ENCODE measurements around the gene CPB2.

The CPB2 gene

GRCh38 chr13:46122304-46122703, 17.5 kb upstream of the CPB2 start:
- Histone ChIP-seq H4K20me1 (ENCODE audit: insufficient read depth, low read length) (0 out of 2 replicates have a peak, but pooled peaks cover 7% of the 10 kb centered on the region), H3K27me3 (ENCODE audit: insufficient read depth, low read length, poor library complexity) (no peaks in the 10 kb centered on the region), H3K4me2 (ENCODE audit: insufficient read depth, low read length) (no peak overlapping the region), H3K27ac (ENCODE audit: low read length) (no peak overlapping the region), H3K4me3 (ENCODE audit: low read depth in 1 of 2, low read length in 2 of 2) (no peak overlapping the region), H3K79me2 (ENCODE audit: insufficient read depth, low read length) (no peaks in the 10 kb centered on the region), H2AFZ (ENCODE audit: low read depth, low read length) (no peak overlapping the region), H3K36me3 (ENCODE audit: insufficient read depth, low read length) (peaks cover 15% of the 10 kb centered on the region), H3K4me1 (ENCODE audit: insufficient read depth, low read length) (no peaks in the 10 kb centered on the region), H3K9me3 (ENCODE audit: insufficient read depth, low read length, severe bottlenecking) (no peaks in the 10 kb centered on the region), H3K9ac (ENCODE audit: low read depth, low read length) (no peak overlapping the region)
- ATAC-seq (ENCODE audit: insufficient read depth, low read depth): no peak
- TF ChIP-seq CTCF (IDR thresholded peaks at IDR 0.05; ENCODE audit: borderline replicate concordance, extremely low read depth, low read length, poor library complexity, severe bottlenecking) (no peak), EZH2 (IDR thresholded peaks at IDR 0.05; ENCODE audit: borderline replicate concordance, low read depth, low read length, severe bottlenecking) (no peak)
- no peak for DNase-seq

GRCh38 chr13:46121597-46122163, 16.8 kb upstream of the CPB2 start:
- no peak overlapping the region for H3K9ac ChIP-seq (ENCODE audit: low read depth, low read length)
- H3K36me3 ChIP-seq (ENCODE audit: insufficient read depth, low read length): peaks cover 8% of the 10 kb centered on the region
- DNase-seq: no peak
- H3K4me2 ChIP-seq (ENCODE audit: insufficient read depth, low read length): no peak overlapping the region
- H2AFZ ChIP-seq (ENCODE audit: low read depth, low read length): no peak overlapping the region
- H3K27ac ChIP-seq (ENCODE audit: low read length): no peak overlapping the region
- no peaks in the 10 kb centered on the region for H3K4me1 ChIP-seq (ENCODE audit: insufficient read depth, low read length)
- TF ChIP-seq CTCF (IDR thresholded peaks at IDR 0.05; ENCODE audit: borderline replicate concordance, extremely low read depth, low read length, poor library complexity, severe bottlenecking) (no peak), EZH2 (IDR thresholded peaks at IDR 0.05; ENCODE audit: borderline replicate concordance, low read depth, low read length, severe bottlenecking) (no peak)
- 0 out of 2 replicates have a peak, but pooled peaks cover 7% of the 10 kb centered on the region for H4K20me1 ChIP-seq (ENCODE audit: insufficient read depth, low read length)
- H3K27me3 ChIP-seq (ENCODE audit: insufficient read depth, low read length, poor library complexity): no peaks in the 10 kb centered on the region
- no peaks in the 10 kb centered on the region for H3K9me3 ChIP-seq (ENCODE audit: insufficient read depth, low read length, severe bottlenecking)
- ATAC-seq (ENCODE audit: insufficient read depth, low read depth): no peak
- H3K4me3 ChIP-seq (ENCODE audit: low read depth in 1 of 2, low read length in 2 of 2): no peak overlapping the region
- no peaks in the 10 kb centered on the region for H3K79me2 ChIP-seq (ENCODE audit: insufficient read depth, low read length)

- H3K4me2 ChIP-seq (ENCODE audit: insufficient read depth, low read length): no peak overlapping the region
- H4K20me1 ChIP-seq (ENCODE audit: insufficient read depth, low read length): 0 out of 2 replicates have a peak, but pooled peaks cover 2% of the 10 kb centered on the region
- no peaks in the 10 kb centered on the region for H3K79me2 ChIP-seq (ENCODE audit: insufficient read depth, low read length)
- DNase-seq (no peak), ATAC-seq (ENCODE audit: insufficient read depth, low read depth) (no peak)
- peaks cover 2% of the 10 kb centered on the region for H3K36me3 ChIP-seq (ENCODE audit: insufficient read depth, low read length)
- no peaks in the 10 kb centered on the region for H3K4me1 ChIP-seq (ENCODE audit: insufficient read depth, low read length)
- H3K9ac ChIP-seq (ENCODE audit: low read depth, low read length): no peak overlapping the region
- no peak for TF ChIP-seq EZH2 (IDR thresholded peaks at IDR 0.05; ENCODE audit: borderline replicate concordance, low read depth, low read length, severe bottlenecking)
- no peak for TF ChIP-seq CTCF (IDR thresholded peaks at IDR 0.05; ENCODE audit: borderline replicate concordance, extremely low read depth, low read length, poor library complexity, severe bottlenecking)
- H3K4me3 ChIP-seq (ENCODE audit: low read depth in 1 of 2, low read length in 2 of 2): no peak overlapping the region
- no peak overlapping the region for H2AFZ ChIP-seq (ENCODE audit: low read depth, low read length)
- no peak overlapping the region for H3K27ac ChIP-seq (ENCODE audit: low read length)
- H3K9me3 ChIP-seq (ENCODE audit: insufficient read depth, low read length, severe bottlenecking): no peaks in the 10 kb centered on the region
- no peaks in the 10 kb centered on the region for H3K27me3 ChIP-seq (ENCODE audit: insufficient read depth, low read length, poor library complexity)
These were observed 16.2 kb upstream of the CPB2 start for GRCh38 chr13:46121033-46121432.

All from DND-41 (cell line).